GDM1 (cell line): ENCODE data around the gene SLC25A45.

Experiments used
- DNase-seq: peaks from one replicate; lab custom pipeline; 2025; lab: John Stamatoyannopoulos, UW

SLC25A45 gene, protein sequence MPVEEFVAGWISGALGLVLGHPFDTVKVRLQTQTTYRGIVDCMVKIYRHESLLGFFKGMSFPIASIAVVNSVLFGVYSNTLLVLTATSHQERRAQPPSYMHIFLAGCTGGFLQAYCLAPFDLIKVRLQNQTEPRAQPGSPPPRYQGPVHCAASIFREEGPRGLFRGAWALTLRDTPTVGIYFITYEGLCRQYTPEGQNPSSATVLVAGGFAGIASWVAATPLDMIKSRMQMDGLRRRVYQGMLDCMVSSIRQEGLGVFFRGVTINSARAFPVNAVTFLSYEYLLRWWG

DNA sequence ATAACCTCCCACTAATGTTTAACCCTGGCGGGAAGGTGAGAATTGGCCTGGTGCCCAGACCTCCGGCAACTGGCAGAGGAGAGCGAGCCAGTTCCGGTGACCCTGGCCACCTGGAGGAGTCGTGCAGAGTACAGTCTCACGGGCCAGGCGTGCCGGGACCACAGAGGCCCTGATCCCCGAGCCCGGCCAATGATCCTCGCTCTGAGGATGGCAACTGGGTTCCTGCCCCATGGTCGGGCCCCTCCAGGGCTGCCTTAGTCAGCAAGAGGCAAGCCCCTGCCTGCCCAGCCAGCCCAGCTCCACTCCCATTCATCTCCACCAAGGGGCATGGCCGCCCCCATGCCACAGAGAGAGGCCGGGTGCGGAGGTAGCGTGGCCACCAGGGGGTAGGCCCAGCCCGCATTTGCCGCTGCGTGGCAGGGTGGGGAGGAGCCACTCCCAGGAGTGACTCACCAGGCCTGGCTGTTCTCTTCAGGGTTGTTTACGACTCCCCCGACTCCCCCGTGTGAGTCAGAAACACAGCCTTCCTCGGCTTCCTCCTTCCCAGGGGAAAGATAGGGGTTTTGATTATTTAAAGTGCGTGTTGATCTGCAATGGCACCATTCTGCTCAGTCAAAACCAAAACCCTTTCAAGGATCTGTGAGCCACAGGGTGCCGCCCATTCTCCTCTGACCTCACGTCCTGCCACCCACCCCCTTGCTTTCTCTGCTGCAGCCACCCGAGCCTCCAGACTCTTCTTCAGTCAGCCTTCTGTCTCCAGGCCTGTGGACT lies at the start of gene SLC25A45:
SLC25A45 (minus strand) TSS at position 614 of the 771 bp plus-strand sequence. CDS start 695 bp downstream, outside the sequence.
- DNase-seq = peak; percentile 89

DNA sequence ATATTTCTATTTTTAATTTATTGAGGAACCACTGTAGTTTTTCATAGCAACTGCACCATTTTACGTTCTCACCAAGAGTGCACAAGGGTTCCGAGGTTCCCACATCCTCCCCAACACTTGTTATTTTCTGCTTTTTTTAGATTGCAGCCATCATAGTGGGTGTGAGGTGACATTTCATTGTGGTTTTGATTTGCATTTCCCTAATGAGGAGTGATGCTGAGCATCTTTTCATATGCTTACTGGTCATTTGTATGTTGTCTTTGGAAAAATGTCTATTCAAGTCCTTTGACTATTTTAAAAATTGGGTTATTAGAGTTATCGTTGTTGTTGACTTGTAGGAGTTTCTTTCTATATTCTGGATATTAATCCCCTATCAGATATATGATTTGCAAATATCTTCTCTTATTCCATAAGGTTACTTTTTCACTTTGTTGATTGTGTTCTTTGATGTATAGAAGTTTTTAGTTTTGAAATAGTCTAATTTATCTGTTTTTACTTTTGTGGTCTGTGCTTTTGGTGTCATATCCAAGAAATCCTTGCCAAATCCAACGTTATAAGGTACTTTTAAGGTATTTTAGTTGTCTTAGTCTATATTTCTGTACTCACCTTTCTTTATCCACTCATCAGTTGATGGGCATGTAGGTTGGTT lies 49.1 kb upstream of the SLC25A45 start:
- no peak for DNase-seq

DNA sequence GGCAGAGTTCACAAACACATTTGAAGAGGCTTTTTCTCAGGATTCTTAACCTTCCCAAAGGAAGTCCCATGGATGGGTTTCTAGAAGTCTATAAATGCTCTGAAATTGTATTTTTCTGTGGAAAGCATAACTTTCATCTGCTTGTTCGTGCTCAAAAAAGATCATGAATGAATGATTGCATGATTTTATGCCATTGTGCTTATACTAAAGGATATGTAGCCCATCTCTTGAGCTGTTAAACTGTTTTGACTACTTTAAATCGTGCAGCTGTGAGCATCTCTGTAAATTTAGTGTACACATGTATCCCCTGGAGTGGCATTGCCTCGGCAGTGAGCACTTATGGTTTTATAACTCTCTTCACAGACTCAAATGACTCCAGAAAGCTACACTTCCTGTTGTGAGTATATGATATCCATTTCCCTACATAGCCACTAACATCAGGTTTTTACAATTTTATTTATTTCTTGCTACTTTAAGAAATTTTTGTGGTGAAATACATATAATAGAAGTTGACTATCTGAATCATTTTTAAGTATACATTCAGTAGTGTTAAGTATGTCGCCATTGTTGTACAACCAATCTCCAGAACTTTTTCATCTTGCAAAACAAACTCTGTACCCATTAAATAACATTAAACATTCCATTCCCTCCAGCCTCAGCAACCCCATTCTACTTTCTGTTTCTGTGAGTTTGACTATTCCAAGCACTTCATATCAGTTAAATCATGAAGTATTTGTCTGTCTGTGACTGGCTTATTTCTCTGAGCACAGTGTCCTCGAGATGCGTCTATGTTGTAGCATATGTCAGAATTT lies 48.2 kb upstream of the SLC25A45 start:
- no peak for DNase-seq

DNA sequence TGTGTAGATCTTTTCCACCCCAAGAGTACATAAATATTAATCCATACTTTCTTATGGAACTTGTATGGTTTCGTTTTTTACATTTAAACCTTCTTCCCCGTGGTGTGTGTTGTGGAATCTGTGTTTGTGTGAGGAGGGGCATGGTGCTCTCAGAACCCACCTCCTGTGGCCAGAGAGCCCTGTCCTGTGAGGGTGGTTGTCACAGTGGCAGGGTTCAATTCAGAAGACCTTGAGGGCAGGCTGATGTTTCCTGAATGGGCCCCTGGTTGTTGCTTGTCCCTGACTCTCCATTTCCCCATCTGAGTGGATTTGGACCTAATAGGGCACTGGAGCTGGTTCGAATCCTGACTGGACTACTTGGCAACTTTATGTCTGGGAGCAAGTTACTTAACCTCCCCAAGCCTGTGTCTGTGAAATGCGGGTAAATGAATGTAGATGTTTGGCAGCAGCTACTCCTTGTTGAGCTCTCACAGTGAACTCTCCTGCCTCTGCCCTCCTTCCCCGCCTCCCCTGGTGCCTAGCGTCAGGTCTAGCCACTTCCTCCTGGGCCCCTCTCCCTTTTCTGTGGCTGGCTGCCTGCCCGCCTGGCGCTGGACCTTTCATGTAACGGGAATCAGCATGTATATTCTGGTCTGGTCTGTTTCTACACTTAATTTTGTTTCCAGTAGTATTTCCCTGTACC lies 47.4 kb upstream of the SLC25A45 start:
- DNase-seq = peak; percentile 68

DNA sequence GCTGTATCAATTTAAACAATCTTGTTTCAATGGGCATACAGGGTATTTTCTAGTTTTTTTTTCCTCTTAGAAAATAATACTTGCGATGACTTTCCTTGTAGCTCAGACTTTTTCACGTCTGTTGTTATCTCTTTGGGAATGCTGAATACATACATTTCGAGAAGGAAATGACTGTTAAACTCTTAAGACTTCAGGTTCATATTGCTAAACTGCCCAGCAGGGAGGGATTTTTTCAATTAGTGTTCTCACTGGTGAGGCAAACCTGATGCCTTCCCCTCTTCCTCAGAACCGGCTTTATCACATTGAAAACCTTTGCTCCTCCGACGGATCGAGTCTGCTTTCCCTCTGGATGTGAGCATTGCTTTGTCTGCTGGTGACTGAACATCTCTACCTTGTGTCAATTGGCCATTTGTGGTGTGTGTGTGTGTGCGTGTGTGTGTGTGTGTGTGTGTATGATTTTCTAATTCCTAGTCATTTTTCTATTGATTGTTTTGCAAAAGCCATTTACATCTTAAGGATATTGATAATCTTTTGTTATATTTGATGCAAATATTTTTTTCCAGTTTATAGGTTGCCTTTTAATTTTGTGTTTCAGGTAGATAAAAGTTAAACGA lies 46.7 kb upstream of the SLC25A45 start:
- DNase-seq = no peak

DNA sequence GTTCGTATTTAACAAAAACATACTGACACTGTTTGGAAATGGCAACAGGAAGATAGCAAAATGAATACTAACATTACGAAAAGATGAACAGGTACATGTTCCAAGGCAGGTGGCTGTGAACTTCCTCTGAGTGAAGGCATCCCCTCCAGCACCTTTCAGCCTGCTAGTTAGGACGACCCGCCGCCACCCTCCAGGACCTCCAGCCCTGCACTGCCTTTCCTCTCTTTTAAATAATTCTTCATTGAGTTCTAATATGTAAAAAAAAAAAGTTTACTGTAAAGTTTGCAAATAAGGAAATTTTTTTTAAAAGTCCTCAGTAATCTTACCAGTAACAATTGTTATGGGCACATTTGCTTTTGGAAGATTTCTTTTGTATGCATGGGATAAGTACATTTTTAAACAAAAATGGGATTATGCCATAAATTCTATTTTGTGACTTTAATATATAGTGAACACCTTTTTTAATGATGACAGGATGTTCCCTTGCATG lies 46.2 kb upstream of the SLC25A45 start:
- DNase-seq = no peak

DNA sequence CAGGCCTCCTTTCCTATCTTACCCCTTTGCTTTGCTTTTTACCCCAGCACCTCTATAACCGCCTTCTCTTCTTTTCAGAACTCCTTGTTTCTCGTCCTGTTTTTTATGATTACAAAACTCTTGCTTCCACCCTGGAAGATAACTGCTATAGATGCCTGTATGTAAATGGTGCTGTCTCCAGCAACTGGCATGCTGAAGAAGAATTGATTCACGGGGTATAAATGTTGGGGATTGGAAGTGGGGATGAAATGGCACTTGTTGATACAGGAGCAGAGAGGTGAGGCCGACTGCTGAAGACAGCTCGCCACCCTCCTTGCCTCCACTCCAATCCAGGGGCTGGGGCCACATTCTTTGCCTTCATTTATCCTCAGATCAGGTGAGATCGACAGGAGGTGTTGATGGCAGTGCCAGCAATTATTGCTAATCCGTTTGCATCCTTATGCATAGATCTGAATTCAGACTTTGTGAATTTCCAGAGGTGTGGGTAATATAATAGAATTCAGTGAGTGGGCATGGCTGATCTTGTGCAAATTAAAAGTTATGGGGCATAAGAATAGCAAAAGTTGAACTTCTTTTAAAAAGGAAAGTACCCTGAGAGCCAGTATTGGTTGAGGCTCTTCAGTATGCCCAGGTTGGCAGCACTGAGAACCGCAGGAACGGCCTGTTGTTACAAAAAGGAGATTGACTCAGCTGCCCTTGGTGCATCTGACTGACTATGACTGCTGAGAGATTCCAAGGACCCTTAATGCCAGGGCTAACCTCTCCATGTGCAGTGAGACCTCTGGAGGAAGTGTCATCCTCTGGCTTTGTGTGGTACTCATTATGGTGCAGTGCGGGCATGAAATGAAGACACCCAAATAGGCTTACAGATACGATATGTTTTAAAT lies 45.5 kb upstream of the SLC25A45 start:
- DNase-seq = no peak

DNA sequence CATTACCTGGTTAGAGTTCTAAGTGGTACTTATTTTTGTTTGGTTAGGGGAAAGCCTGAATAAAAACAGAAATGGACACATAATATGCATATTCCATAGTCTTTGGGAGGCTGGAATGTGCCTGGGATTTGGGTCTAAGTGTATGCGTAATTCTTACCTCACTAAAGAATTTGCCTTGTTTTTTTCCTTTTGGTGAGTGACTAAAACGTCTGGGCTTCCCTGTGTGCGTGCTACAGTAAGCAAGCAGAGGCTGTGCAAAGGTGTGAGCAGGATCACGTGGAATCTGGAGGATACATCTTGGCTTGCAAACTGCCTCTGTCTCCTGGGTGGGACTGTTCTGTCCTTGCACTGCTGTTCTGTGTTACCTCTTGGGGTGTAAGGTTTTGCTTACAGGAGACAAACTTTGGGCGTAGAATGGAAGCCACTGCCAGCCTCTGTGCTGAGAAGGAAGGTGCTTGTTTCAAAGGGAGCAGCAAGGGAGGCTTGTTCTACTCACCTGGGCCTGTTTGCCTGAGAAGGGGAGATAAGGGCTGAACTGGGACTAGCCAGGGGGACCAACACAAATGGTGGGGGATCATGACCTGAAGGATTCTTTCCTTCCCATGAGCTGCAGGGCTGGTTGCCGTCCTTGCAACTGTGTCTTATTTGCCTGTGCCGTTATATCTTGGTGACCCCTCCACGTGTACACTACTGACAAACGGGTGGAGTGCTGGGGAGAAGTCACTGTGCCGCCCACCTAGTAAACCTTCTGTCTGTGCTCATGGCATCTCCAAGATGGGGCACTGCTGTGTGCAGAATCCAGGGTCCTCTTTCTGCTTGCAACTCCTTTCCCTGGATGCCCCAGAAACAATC lies 44.6 kb upstream of the SLC25A45 start:
- DNase-seq = no peak

DNA sequence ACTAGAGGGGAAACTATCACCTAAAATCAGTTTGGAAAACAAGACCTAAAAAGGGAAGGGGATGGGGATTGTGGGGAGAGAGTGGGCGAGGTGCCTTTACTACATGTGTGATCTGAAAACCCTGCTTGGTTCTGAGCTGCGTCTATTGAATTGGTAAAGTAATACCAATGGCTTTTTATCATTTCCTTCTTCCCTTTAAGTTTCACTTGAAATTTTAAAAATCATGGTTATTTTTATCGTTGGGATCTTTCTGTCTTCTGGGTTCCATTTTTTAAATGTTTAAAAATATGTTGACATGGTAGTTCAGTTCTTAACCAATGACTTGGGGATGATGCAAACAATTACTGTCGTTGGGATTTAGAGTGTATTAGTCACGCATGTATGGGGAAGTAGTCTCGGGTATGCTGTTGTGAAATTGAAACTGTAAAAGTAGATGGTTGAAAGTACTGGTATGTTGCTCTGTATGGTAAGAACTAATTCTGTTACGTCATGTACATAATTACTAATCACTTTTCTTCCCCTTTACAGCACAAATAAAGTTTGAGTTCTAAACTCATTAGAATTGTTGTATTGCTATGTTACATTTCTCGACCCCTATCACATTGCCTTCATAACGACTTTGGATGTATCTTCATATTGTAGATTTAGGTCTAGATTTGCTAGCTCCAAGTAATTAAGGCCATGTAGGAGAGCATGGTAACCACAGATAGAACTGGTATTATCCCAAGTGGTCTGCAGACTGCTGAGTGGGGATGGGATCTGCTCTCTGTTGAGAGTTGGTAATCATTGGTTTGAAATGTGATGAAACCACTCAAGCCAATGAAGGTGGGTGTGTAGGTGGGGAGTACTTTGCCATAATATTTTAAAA lies 43.8 kb upstream of the SLC25A45 start:
- DNase-seq = peak; percentile 29

DNA sequence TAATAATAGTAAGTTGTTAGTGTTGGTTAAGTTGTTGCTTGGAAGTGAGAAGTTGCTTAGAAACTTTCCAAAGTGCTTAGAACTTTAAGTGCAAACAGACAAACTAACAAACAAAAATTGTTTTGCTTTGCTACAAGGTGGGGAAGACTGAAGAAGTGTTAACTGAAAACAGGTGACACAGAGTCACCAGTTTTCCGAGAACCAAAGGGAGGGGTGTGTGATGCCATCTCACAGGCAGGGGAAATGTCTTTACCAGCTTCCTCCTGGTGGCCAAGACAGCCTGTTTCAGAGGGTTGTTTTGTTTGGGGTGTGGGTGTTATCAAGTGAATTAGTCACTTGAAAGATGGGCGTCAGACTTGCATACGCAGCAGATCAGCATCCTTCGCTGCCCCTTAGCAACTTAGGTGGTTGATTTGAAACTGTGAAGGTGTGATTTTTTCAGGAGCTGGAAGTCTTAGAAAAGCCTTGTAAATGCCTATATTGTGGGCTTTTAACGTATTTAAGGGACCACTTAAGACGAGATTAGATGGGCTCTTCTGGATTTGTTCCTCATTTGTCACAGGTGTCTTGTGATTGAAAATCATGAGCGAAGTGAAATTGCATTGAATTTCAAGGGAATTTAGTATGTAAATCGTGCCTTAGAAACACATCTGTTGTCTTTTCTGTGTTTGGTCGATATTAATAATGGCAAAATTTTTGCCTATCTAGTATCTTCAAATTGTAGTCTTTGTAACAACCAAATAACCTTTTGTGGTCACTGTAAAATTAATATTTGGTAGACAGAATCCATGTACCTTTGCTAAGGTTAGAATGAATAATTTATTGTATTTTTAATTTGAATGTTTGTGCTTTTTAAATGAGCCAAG lies 42.9 kb upstream of the SLC25A45 start:
- DNase-seq = no peak

DNA sequence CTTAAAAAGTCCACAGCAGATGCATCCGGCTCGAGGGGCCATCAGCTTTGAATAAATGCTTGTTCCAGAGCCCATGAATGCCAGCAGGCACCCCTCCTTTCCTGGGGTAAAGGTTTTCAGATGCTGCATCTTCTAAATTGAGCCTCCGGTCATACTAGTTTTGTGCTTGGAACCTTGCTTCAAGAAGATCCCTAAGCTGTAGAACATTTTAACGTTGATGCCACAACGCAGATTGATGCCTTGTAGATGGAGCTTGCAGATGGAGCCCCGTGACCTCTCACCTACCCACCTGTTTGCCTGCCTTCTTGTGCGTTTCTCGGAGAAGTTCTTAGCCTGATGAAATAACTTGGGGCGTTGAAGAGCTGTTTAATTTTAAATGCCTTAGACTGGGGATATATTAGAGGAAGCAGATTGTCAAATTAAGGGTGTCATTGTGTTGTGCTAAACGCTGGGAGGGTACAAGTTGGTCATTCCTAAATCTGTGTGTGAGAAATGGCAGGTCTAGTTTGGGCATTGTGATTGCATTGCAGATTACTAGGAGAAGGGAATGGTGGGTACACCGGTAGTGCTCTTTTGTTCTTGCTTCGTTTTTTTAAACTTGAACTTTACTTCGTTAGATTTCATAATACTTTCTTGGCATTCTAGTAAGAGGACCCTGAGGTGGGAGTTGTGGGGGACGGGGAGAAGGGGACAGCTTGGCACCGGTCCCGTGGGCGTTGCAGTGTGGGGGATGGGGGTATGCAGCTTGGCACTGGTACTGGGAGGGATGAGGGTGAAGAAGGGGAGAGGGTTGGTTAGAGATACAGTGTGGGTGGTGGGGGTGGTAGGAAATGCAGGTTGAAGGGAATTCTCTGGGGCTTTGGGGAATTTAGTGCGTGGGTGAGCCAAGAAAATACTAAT lies 42.0 kb upstream of the SLC25A45 start:
- no peak for DNase-seq

DNA sequence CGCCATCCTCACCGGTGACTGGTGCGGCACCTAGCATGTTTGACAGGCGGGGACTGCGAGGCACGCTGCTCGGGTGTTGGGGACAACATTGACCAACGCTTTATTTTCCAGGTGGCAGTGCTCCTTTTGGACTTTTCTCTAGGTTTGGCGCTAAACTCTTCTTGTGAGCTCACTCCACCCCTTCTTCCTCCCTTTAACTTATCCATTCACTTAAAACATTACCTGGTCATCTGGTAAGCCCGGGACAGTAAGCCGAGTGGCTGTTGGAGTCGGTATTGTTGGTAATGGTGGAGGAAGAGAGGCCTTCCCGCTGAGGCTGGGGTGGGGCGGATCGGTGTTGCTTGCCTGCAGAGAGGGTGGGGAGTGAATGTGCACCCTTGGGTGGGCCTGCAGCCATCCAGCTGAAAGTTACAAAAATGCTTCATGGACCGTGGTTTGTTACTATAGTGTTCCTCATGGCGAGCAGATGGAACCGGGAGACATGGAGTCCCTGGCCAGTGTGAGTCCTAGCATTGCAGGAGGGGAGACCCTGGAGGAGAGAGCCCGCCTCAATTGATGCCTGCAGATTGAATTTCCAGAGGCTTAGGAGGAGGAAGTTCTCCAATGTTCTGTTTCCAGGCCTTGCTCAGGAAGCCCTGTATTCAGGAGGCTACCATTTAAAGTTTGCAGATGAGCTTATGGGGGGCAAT lies 41.2 kb upstream of the SLC25A45 start:
- no peak for DNase-seq

DNA sequence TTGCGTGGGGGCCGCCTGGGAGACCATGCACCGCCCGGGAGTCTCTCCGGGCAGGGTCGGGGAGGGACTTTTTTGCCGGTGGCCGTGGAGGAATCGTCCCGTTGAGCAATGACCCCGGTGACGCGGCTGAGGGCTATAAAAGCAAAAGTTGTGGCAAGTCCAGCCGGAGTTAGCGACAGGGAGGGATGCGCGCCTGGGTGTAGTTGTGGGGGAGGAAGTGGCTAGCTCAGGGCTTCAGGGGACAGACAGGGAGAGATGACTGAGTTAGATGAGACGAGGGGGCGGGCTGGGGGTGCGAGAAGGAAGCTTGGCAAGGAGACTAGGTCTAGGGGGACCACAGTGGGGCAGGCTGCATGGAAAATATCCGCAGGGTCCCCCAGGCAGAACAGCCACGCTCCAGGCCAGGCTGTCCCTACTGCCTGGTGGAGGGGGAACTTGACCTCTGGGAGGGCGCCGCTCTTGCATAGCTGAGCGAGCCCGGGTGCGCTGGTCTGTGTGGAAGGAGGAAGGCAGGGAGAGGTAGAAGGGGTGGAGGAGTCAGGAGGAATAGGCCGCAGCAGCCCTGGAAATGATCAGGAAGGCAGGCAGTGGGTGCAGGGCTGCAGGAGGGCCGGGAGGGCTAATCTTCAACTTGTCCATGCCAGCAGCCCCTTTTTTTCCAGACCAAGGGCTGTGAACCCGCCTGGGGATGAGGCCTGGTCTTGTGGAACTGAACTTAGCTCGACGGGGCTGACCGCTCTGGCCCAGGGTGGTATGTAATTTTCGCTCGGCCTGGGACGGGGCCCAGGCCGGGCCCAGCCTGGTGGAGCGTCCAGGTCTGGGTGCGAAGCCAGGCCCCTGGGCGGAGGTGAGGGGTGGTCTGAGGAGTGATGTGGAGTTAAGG lies 40.4 kb upstream of the SLC25A45 start, which contains the start of gene NEAT1:
NEAT1 (plus strand) TSS at position 166 of the 883 bp plus-strand sequence.
- peak; percentile 91 for DNase-seq
